Esophagus muscularis mucosa (tissue), 4 donors: ENCODE data around the gene AP2B1. TPM values are rescaled to one million over a fixed set of nuclear protein-coding genes. Genes with fewer than 3 reads are reported as not detected.

Source experiments
- DNase-seq: peaks from one replicate; pipeline ENCODE4 v3.0.0-alpha.2; 2017; ENCODE audit errors: extremely low spot score
- H3K27ac ChIP-seq, 4 donors: fragments of 200-600 bp; sonication (generic); replicated peaks in 1 of 4; 1 replicate in 3 of 4; 2 replicates in 1 of 4; pipeline ENCODE4 v1.5.1; 2016 to 2019; ENCODE audit warnings: mild to moderate bottlenecking in 1 of 4
- H3K27me3 ChIP-seq, 4 donors: fragments of 200-600 bp; sonication (generic); one replicate each; pipeline versions ENCODE4 v1.5.1 to v1.6.0; 2016 to 2019
- H3K36me3 ChIP-seq, 4 donors: fragments of 200-600 bp; sonication (generic); one replicate each; pipeline ENCODE4 v1.5.1; 2016 to 2019
- H3K4me1 ChIP-seq, 4 donors: fragments of 200-600 bp; sonication (generic); one replicate each; pipeline ENCODE4 v1.5.1; 2016 to 2019
- H3K4me3 ChIP-seq, 4 donors: fragments of 200-600 bp; sonication (generic); 1 replicate in 2 of 4; 2 replicates in 2 of 4; pipeline ENCODE4 v1.5.1; 2016 to 2019; ENCODE audit warnings: mild to moderate bottlenecking in 4 of 4, moderate library complexity in 1 of 4
- H3K9me3 ChIP-seq, 4 donors: fragments of 200-600 bp; sonication (generic); 1 replicate in 3 of 4; 2 replicates in 1 of 4; pipeline ENCODE4 v1.5.1; 2016 to 2019
- CTCF ChIP-seq, 3 experiments: fragments of 200-600 bp in 2 of 3; fragments of 450-650 bp in 1 of 3; sonication (generic) in 2 of 3; IDR thresholded peaks; one replicate each; pipeline ENCODE4 v1.5.1; 2017 to 2019; ENCODE audit warnings: antibody characterized with exemption in 3 of 3, mild to moderate bottlenecking in 2 of 3, moderate library complexity in 1 of 3
- EP300 ChIP-seq: sonication (generic); formaldehyde crosslinking; IDR thresholded peaks from one replicate; pipeline ENCODE4 v1.6.1; 2017; ENCODE audit warnings: antibody characterized with exemption
- POLR2A ChIP-seq: fragments of 450-650 bp; IDR thresholded peaks from one replicate; pipeline ENCODE4 v1.6.1; 2017; ENCODE audit warnings: antibody characterized with exemption, moderate library complexity, mild to moderate bottlenecking, low read depth
- POLR2AphosphoS5 ChIP-seq, 2 donors: sonication (generic); formaldehyde crosslinking; IDR thresholded peaks; one replicate each; pipeline ENCODE4 v1.6.1; 2017; ENCODE audit warnings: antibody characterized with exemption in 2 of 2
- WGBS: methylation state at CpG from one replicate; pipeline ENCODE4 v1.1.5; 2018; 5-methylcytosine and 5-hydroxymethylcytosine counted together
- intact Hi-C: fragments of 100-400 bp; cut with DNase I; formaldehyde crosslinking; loops from one replicate; pipeline ENCODE4 v1.15.1; 2023
- total RNA-seq, 4 donors: library from RNA; depleted of rRNA; stranded (reverse); fragments of >200 nt; gene quantifications; one replicate each; pipeline versions ENCODE4 v1.1.0 to v1.2.1, GENCODE V29; 2016

AP2B1 gene
- total RNA-seq, 4 donors from 2014 or later, result 108 to 276 (median 155) TPM

GRCh38 chr17:35548978-35549377 is 38.1 kb upstream of the AP2B1 start:
- no peak overlapping the region for H3K4me3 ChIP-seq
- 38% methylated on average over 1 of the region's 1 CpG for WGBS
- DNase-seq, result no peak
- H3K27me3 ChIP-seq, result peaks cover 0 to 39% (median 0%) of the 10 kb centered on the region in 4 donors
- TF ChIP-seq POLR2AphosphoS5 (IDR thresholded peaks at IDR 0.05), result no peak
- no peak for TF ChIP-seq CTCF (IDR thresholded peaks at IDR 0.05)
- no peak for TF ChIP-seq POLR2A
- no peak for TF ChIP-seq EP300
- intact Hi-C loops, result no loop called here
- H3K36me3 ChIP-seq, result no peaks in the 10 kb centered on the region
- no peak overlapping the region for H3K27ac ChIP-seq
- H3K4me1 ChIP-seq, result no peaks in the 10 kb centered on the region
- H3K9me3 ChIP-seq, result no peaks in the 10 kb centered on the region

GRCh38 chr17:35553310-35553709 is 33.8 kb upstream of the AP2B1 start:
- Histone ChIP-seq H3K4me1 (no peaks in the 10 kb centered on the region), H3K36me3 (no peaks in the 10 kb centered on the region), H3K27me3 (peaks cover 0 to 52% (median 0%) of the 10 kb centered on the region in 4 donors), H3K27ac (no peak overlapping the region), H3K9me3 (no peaks in the 10 kb centered on the region), H3K4me3 (no peak overlapping the region)
- TF ChIP-seq CTCF (IDR thresholded peaks at IDR 0.05) (no peak), EP300 (no peak), POLR2A (no peak), POLR2AphosphoS5 (IDR thresholded peaks at IDR 0.05) (no peak)
- intact Hi-C loops, result no loop called here
- 67% methylated on average over 4 of the region's 4 CpGs for WGBS
- DNase-seq, result no peak

GRCh38 chr17:35554668-35555067 is 32.5 kb upstream of the AP2B1 start:
- Histone ChIP-seq H3K27ac (no peak overlapping the region), H3K9me3 (no peaks in the 10 kb centered on the region), H3K27me3 (peaks cover 0 to 44% (median 0%) of the 10 kb centered on the region in 4 donors), H3K4me3 (no peak overlapping the region), H3K36me3 (no peaks in the 10 kb centered on the region), H3K4me1 (no peaks in the 10 kb centered on the region)
- no peak for TF ChIP-seq EP300
- no peak for TF ChIP-seq POLR2A
- TF ChIP-seq CTCF (IDR thresholded peaks at IDR 0.05), result no peak
- no peak for TF ChIP-seq POLR2AphosphoS5 (IDR thresholded peaks at IDR 0.05)
- intact Hi-C loops, result no loop called here
- WGBS, result 71% methylated on average over 5 of the region's 5 CpGs
- DNase-seq, result no peak

GRCh38 chr17:35555691-35556090 is 31.4 kb upstream of the AP2B1 start:
- 81% methylated on average over 5 of the region's 5 CpGs for WGBS
- Histone ChIP-seq H3K36me3 (no peaks in the 10 kb centered on the region), H3K4me1 (no peaks in the 10 kb centered on the region), H3K27ac (no peak overlapping the region), H3K27me3 (peaks cover 0 to 40% (median 0%) of the 10 kb centered on the region in 4 donors), H3K9me3 (no peaks in the 10 kb centered on the region), H3K4me3 (no peak overlapping the region)
- TF ChIP-seq CTCF (IDR thresholded peaks at IDR 0.05), result peak in 2 of 3 experiments; percentile 19 to 30
- no peak for TF ChIP-seq EP300
- intact Hi-C loops, result no loop called here
- DNase-seq, result no peak

- TF ChIP-seq POLR2A (no peak), EP300 (no peak), CTCF (IDR thresholded peaks at IDR 0.05) (no peak), POLR2AphosphoS5 (IDR thresholded peaks at IDR 0.05) (no peak)
- DNase-seq, result no peak
- H3K9me3 ChIP-seq, result no peaks in the 10 kb centered on the region
- WGBS, result 71% methylated on average over 3 of the region's 3 CpGs
- no peaks in the 10 kb centered on the region for H3K4me1 ChIP-seq
- H3K36me3 ChIP-seq, result no peaks in the 10 kb centered on the region
- peaks cover 0 to 35% (median 0%) of the 10 kb centered on the region in 4 donors for H3K27me3 ChIP-seq
- H3K4me3 ChIP-seq, result no peak overlapping the region
- no peak overlapping the region for H3K27ac ChIP-seq
- intact Hi-C loops, result no loop called here
These were observed 29.8 kb upstream of the AP2B1 start for GRCh38 chr17:35557353-35557752.
